HCT116 (cell line): ENCODE data around the gene PIAS2.

ENCODE experiments used
- EZH2 ChIP-seq: fragments of 200-600 bp; sonication (generic); IDR thresholded peaks from 2 replicates; pipeline ENCODE4 v1.6.1; 2017; ENCODE audit warnings: antibody characterized with exemption, mixed run types
- POLR2AphosphoS5 ChIP-seq: IDR thresholded peaks from 2 replicates; pipeline ENCODE4 v1.6.1; 2011; ENCODE audit warnings: mild to moderate bottlenecking, low read depth, low read length, moderate library complexity
- RAD21 ChIP-seq: IDR thresholded peaks from 2 replicates; pipeline ENCODE4 v1.6.1; 2012; ENCODE audit warnings: low read depth, mild to moderate bottlenecking
- SIN3A ChIP-seq: IDR thresholded peaks from 2 replicates; pipeline ENCODE4 v1.6.1; 2012; ENCODE audit warnings: low read depth
- TCF7L2 ChIP-seq: IDR thresholded peaks from 2 replicates; pipeline ENCODE4 v1.7.0; 2011; ENCODE audit warnings: borderline replicate concordance, inconsistent platforms; ENCODE audit not compliant: insufficient read depth, insufficient read length; ENCODE audit errors: extremely low read depth
- ZNF274 ChIP-seq: fragments of 200-500 bp; sonication (Bioruptor generic); IDR thresholded peaks from 2 replicates; pipeline ENCODE4 v1.6.1; 2014; ENCODE audit warnings: mild to moderate bottlenecking, low read depth, low read length, inconsistent platforms
- TF ChIP-seq, protein P1 (sequence below), 3 experiments: fragments of 200-600 bp in 1 of 3; sonication (generic) in 1 of 3; IDR thresholded peaks in 2 of 3; conservative IDR thresholded peaks in 1 of 3; 2 replicates each; pipeline ENCODE4 v1.5.1; 2012 to 2017; ENCODE audit warnings: low read depth in 2 of 3, low read length in 2 of 3, antibody characterized with exemption in 1 of 3, borderline replicate concordance in 1 of 3, control low read depth in 1 of 3, mild to moderate bottlenecking in 1 of 3, mixed read lengths in 1 of 3, mixed run types in 1 of 3, moderate library complexity in 1 of 3; ENCODE audit not compliant: insufficient read depth in 1 of 3

DNA sequence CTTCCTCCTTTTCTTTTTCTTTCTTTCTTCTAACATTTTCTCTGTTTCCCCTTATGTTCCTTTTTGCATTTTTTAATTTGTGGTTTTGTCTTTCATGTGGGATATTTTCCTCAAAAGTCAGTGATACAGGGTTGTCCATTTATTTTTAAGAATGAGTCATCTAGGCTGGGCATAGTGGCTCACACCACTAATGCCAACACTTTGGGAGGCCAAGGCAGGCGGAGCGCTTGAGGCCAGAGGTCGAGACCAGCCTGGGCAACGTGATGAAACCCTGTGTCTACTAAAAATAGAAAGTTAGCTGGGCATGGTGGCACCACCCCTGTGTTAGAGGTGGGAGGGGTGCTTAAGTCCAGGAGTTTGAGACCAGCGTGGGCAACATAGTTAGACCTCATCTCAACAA lies 35.9 kb upstream of the PIAS2 start:
- TF ChIP-seq RAD21 = no peak
- TF ChIP-seq, protein P1, sequence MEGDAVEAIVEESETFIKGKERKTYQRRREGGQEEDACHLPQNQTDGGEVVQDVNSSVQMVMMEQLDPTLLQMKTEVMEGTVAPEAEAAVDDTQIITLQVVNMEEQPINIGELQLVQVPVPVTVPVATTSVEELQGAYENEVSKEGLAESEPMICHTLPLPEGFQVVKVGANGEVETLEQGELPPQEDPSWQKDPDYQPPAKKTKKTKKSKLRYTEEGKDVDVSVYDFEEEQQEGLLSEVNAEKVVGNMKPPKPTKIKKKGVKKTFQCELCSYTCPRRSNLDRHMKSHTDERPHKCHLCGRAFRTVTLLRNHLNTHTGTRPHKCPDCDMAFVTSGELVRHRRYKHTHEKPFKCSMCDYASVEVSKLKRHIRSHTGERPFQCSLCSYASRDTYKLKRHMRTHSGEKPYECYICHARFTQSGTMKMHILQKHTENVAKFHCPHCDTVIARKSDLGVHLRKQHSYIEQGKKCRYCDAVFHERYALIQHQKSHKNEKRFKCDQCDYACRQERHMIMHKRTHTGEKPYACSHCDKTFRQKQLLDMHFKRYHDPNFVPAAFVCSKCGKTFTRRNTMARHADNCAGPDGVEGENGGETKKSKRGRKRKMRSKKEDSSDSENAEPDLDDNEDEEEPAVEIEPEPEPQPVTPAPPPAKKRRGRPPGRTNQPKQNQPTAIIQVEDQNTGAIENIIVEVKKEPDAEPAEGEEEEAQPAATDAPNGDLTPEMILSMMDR (IDR thresholded peaks at IDR 0.05 in 2 of 3, conservative IDR thresholded peaks at IDR 0.05 in 1 of 3; ENCODE audit: borderline replicate concordance in 1 of 3, insufficient read depth in 1 of 3, low read depth in 2 of 3, low read length in 2 of 3) = no peak
- no peak for TF ChIP-seq POLR2AphosphoS5
- no peak for TF ChIP-seq EZH2
- TF ChIP-seq ZNF274 = no peak
- no peak for TF ChIP-seq TCF7L2
- no peak for TF ChIP-seq SIN3A
